ENCODE results near the gene HNF4A. TPM values are rescaled to one million over a fixed set of nuclear protein-coding genes. Genes with fewer than 3 reads are reported as not detected.

The HNF4A gene
- total and polyA plus RNA-seq, 9 donors = 0.07 to 1.5 (median 0.25) TPM

DNA sequence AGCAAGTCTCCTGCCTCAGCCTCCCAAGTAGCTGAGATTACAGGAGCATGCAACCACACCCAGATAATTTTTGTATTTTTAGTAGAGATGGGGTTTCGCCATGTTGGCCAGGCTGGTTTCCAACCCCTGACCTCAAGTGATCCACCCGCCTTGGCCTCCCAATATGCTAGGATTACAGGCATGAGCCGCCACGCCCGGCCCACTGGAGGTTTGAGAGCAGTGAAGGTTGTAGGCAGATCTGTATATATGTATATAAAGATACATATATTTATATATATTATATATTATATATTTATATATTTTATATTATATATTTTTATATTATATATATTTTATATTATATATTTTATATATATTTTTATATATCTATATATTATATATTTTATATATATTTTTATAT, 82.0 kb downstream of the HNF4A start:
- 95% methylated on average over 5 of the region's 5 CpGs for WGBS, 3 donors
- intact Hi-C loops (cut with DNase I) = no loop called here

DNA sequence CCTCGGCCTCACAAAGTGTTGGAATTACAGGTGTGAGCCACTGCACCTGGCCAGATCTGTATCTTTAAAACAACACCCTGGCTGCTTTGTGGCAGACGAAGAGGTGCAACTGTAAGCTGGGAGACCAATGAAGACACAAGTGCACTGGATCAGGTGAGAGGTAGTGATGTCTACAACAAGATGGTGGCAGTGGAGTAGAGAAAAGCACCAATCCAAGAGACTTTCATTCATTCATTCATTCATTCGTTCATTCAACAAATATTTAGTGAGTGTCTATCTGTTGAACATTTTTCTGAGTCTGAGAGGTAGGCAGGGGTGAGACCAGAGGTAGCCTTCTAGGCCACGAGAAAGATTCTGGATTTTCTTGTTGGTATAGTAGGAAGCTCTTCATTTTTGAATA, 83.3 kb downstream of the HNF4A start:
- TF ChIP-seq POLR2A (IDR thresholded peaks at IDR 0.05) (no peak), EP300 (IDR thresholded peaks at IDR 0.05) (no peak)
- TF ChIP-seq, protein P1, sequence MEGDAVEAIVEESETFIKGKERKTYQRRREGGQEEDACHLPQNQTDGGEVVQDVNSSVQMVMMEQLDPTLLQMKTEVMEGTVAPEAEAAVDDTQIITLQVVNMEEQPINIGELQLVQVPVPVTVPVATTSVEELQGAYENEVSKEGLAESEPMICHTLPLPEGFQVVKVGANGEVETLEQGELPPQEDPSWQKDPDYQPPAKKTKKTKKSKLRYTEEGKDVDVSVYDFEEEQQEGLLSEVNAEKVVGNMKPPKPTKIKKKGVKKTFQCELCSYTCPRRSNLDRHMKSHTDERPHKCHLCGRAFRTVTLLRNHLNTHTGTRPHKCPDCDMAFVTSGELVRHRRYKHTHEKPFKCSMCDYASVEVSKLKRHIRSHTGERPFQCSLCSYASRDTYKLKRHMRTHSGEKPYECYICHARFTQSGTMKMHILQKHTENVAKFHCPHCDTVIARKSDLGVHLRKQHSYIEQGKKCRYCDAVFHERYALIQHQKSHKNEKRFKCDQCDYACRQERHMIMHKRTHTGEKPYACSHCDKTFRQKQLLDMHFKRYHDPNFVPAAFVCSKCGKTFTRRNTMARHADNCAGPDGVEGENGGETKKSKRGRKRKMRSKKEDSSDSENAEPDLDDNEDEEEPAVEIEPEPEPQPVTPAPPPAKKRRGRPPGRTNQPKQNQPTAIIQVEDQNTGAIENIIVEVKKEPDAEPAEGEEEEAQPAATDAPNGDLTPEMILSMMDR (IDR thresholded peaks at IDR 0.05) = no peak
- intact Hi-C loops (cut with DNase I) = no loop called here
- 84 to 90% (median 87%) methylated on average over 4 of the region's 4 CpGs for WGBS, 3 donors

More for the DNA sequence above, 82.0 kb downstream of the HNF4A start:
- H3K4me1 ChIP-seq (ENCODE audit: insufficient read depth) = peaks cover 4% of the 10 kb centered on the region
- no peaks in the 10 kb centered on the region for H3K9me3 ChIP-seq
- no peak overlapping the region for H3K4me3 ChIP-seq
- H3K27ac ChIP-seq = no peak overlapping the region
- no peaks in the 10 kb centered on the region for H3K36me3 ChIP-seq
- no peak for DNase-seq
- H3K27me3 ChIP-seq = no peaks in the 10 kb centered on the region
- no peak for TF ChIP-seq POLR2A (IDR thresholded peaks at IDR 0.05)
- TF ChIP-seq, protein P1 (IDR thresholded peaks at IDR 0.05) = no peak
- no peak for TF ChIP-seq EP300 (IDR thresholded peaks at IDR 0.05)

DNA sequence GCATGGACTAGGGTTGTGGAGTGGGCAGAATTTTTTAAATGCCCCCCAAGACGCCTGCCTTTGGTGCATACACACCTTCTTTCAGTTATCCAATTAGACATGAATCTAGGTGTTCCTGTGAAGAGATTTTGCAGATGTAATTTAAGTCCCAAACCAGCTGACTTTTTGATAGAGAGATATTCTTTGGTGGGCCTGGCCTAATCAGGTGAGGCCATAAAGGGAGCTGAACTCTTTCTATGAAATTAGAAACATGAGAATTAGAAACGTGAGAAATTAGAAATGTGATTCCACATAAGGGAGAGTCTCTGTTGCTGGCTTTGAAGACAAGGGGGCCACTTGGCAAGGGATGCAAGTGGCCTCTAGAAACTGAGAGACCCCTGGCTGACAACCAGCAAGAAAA, 83.8 kb downstream of the HNF4A start:
- Histone ChIP-seq H3K9me3 (no peaks in the 10 kb centered on the region), H3K4me3 (no peak overlapping the region), H3K36me3 (no peaks in the 10 kb centered on the region), H3K27me3 (no peaks in the 10 kb centered on the region), H3K27ac (no peak overlapping the region), H3K4me1 (ENCODE audit: insufficient read depth) (peaks cover 6% of the 10 kb centered on the region)
- TF ChIP-seq EP300 (IDR thresholded peaks at IDR 0.05) (no peak), POLR2A (IDR thresholded peaks at IDR 0.05) (no peak)
- TF ChIP-seq, protein P1 (IDR thresholded peaks at IDR 0.05) = no peak
- DNase-seq = no peak
- intact Hi-C loops (cut with DNase I) = no loop called here
- WGBS, 3 donors = 65 to 68% (median 66%) methylated on average over 2 of the region's 2 CpGs

More for the DNA sequence above, 83.3 kb downstream of the HNF4A start:
- no peak for DNase-seq
- Histone ChIP-seq H3K27ac (no peak overlapping the region), H3K4me3 (no peak overlapping the region), H3K4me1 (ENCODE audit: insufficient read depth) (peaks cover 6% of the 10 kb centered on the region), H3K36me3 (no peaks in the 10 kb centered on the region), H3K27me3 (no peaks in the 10 kb centered on the region), H3K9me3 (no peaks in the 10 kb centered on the region)

DNA sequence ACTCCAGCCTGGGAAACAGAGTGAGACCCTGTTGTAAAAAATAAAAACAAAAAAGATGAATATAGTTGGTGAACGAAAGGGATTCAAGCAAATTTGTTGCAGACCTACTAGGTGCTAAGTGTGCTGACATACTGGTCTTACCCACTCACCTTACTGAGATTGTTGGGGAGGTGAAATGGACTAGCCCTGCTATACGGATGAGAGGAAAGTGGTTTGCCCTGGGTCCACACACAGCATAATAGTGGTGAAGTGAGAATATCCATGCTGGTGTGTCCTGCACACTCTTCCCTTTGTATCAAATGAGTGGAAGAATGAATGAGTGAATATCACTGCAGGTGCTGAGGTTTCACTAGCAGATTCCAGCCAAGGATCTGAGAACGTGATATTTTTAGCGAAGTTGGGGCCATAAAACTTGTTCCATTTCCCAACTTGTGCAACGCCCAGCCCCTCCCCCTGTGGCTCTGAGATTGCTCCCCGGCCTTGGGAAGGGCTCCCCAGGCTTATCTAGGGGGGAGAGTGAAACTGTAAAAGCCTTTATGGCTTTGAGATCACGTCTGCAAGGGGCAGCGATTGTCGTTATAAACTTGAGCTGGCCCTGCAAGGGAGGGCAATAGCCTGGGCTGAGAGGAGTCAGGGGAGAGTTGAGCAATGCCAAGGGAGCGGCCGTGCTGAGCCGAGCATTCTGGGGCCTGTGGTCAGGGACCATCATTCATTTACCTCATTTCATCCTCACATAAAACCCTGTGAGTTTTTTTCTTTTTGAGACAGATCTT, 87.0 kb downstream of the HNF4A start:
- H3K9me3 ChIP-seq = no peaks in the 10 kb centered on the region
- H3K4me1 ChIP-seq (ENCODE audit: insufficient read depth) = peaks cover 6% of the 10 kb centered on the region
- H3K27me3 ChIP-seq = no peaks in the 10 kb centered on the region
- no peak overlapping the region for H3K27ac ChIP-seq
- intact Hi-C loops (cut with DNase I) = no loop called here
- DNase-seq = peak in 2 of 5 donors; percentile 34 to 56
- TF ChIP-seq, protein P1 (IDR thresholded peaks at IDR 0.05) = no peak
- TF ChIP-seq EP300 (IDR thresholded peaks at IDR 0.05) (no peak), POLR2A (IDR thresholded peaks at IDR 0.05) (no peak)
- no peaks in the 10 kb centered on the region for H3K36me3 ChIP-seq
- H3K4me3 ChIP-seq = no peak overlapping the region
- 16 to 20% (median 18%) methylated on average over 12 of the region's 12 CpGs for WGBS, 3 donors

Data from ovary (tissue), 9 donors.